GM19438 (cell line): ENCODE measurements around the gene TELO2.

Experiments used
- ATAC-seq: cut with Tn5 transposase; IDR thresholded peaks from one replicate; pipeline ENCODE4 v1.9.1; 2021; ENCODE audit warnings: low read depth; ENCODE audit not compliant: unreplicated experiment

TELO2 gene

DNA sequence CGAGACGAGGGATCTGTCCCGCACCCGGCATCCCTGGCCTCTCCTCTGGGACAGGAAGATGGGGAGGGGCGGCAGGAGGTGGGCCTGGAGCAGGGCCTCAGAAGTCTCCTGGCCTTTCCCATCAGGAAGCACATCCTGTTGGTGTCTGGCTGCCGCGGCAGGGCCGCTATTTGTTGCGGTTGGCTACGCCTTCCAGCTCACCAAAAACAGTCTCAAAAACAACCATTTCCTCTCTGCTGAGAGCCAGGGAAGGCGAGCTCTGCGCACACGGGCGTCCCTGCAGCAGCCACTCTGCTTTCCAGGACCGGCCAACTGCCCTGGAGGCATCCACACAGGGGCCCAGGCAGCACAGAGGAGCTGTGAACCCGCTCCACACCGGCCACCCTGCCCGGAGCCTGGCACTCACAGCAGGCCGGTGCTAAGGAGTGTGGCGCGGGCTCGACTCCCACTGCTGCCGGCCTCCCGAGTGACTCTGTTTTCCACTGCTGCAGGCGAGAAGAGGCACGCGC lies 40.3 kb downstream of the TELO2 start, which contains the start of gene TMEM204:
TSS of gene TMEM204 (plus strand) at position 224 of the 509 bp plus-strand sequence. CDS start 610 bp downstream, outside the sequence.
- no peak for ATAC-seq

DNA sequence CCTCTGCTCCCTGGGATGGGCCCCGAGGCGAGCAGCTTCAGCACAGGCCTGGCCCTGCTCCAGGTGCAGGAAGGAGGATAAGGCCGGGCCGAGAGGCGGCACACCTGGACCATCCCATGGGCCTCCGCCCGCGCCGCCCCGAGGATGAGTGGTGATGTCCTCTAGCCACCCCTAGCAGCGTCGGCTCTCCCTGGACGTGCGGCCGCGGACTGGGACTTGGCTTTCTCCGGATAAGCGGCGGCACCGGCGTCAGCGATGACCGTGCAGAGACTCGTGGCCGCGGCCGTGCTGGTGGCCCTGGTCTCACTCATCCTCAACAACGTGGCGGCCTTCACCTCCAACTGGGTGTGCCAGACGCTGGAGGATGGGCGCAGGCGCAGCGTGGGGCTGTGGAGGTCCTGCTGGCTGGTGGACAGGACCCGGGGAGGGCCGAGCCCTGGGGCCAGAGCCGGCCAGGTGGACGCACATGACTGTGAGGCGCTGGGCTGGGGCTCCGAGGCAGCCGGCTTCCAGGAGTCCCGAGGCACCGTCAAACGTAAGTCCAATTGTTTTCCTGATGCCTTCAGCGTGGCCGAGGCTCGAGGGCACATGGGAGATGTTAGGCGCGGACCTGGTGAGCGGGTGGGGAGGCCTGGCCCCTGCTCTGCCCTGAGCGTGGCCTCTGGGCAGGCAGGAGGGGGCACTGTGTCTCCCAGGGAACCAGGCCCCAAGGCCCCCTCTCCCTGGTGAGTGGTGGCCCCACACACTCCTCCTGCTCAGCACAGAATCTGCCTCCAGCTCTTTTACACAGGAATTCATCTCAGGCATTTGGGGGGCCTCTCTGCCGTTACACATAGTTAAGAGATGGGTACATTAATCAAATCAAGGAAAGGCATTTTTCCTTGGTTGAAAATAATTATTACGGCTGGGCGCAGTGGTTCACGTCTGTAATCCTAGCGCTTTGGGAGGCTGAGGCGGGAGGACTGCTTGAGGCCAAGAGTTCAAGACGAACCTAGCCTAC lies 41.2 kb downstream of the TELO2 start:
- no peak for ATAC-seq

DNA sequence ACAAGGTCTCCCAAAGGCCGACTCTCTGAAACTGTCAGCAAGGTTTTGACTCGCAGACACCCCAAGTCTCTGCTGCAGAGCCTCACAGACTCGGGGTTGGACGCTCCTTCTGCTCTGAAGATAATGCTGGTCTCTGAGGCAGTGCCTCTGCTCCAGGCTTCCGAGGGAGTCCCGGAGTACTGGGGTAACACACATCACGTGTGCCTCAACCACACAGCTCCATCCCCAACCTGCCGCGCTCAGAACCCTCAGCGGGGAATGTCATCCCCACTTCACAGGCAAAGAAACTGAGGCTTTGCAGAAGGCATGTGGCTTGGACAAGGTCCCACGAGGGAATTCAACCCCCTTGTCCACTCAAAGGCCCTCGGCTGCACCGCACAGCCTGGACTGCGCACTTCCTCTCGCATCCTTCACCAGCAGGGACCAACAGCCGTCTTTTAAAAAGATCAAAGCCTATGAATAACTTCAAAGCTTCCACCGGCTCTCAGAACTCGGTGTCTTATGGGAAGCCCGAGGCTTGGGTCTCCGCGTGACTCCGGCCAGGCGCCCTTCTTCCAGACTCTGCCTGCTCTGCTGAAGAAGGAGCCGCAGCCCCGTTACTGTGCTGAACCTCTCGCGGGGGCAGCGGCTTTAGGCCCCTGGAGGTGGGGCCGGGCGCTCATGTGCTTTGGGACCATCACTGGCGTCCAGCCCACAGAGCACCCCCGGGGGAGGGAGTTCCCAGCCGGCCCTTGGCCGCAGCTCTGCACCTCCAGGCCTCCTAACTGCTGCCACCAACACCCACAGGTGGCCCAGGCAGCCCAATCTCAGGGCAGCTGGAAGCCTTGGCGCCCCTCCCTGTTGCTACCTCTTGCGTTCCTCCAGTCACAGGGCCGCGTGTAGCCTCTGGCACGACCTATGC lies 42.5 kb downstream of the TELO2 start:
- no peak for ATAC-seq

DNA sequence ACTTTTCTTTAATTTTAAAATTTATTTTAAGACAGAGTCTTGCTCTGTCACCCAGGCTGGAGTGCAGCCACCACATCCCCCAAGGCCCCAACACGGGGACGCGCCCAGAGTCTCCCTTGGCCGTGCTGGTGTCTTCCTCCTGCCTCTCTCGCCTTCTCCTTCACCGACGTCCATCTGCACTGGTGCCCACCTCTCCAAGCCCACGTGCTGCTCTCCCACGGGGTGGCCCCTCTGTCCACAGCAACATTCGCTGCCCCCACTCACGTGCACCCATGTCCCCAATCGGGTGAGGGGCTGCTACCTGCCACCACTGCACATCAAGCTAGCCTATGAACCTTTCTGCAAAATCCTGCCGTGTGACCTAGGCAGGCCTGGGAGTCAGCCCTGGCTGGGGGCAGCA lies 43.4 kb downstream of the TELO2 start:
- no peak for ATAC-seq

DNA sequence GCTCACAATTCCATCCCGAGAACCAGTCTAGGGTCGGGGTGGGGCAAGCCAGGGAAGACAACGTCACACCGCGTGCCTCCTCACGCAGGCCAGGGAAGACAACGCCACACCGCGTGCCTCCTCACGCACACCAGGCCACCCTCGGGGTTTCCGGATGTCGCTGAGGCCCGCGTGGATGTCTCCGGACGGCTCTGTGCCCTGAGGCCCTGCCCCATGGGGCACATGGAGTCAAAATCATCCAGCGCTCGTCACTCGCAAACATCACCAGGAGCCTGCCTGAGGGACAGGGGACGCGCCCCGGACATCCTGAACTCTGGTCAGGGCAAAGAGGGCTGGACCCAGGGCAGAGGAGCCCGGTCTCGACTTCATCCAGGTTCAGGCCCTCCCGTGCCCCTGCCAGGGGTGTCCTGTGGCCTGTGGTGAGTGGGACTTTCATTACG lies 44.0 kb downstream of the TELO2 start:
- ATAC-seq: no peak

DNA sequence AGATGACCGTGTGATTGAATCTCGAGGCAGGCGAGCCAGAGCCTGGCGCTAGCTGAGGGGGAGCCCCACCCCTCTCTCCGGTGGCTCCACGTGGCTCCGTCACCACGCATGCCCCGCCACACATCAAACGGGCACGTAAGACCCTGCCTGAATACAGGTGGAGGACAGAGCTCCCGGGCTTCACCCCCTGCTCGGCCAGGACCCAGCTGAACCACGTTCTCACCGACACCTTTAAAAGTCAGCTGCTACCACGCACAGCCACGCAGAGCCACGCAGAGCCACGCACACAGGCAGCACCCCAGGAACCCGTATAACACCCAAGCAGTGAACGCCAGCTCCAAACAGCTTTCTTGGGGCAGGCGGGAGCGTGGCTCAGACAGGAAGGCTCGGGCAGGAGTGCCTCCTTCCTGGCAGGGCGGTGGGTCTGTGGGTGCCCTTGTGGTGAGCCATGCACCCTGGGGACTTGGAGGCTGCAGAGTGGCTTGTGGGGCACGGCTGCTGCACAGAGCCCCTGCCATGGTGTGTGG lies 44.7 kb downstream of the TELO2 start:
- ATAC-seq: no peak

DNA sequence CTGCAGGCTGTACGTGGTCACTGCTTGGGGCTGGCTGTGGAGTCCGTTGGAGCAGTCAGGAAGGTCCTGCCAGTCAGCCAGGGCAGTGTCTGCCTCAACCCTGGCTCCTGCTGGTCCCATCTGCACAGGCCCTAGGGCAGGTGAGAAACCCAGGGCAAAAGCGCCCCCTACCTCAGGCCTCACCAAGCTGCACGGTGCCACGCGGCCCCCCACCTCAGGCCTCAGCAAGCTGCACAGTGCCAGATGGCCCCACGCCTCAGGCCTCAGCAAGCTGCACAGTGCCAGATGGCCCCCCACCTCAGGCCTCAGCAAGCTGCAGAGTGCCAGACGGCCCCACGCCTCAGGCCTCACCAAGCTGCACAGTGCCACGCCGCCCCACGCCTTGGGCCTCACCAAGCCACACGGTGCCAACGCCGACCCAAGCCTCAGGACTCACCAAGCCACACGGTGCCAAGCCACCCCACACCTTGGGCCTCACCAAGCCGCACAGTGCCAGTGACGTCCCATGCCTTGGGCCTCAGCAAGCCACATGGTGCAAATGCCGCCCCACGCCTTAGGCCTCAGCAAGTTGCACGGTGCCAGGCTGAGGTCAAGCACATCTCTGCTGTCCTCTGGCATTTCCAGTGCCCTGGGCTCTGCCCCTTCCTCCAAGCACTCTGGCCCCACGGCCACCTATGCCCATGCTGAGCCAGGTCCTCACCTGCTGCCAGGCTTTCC lies 45.8 kb downstream of the TELO2 start:
- ATAC-seq: no peak

DNA sequence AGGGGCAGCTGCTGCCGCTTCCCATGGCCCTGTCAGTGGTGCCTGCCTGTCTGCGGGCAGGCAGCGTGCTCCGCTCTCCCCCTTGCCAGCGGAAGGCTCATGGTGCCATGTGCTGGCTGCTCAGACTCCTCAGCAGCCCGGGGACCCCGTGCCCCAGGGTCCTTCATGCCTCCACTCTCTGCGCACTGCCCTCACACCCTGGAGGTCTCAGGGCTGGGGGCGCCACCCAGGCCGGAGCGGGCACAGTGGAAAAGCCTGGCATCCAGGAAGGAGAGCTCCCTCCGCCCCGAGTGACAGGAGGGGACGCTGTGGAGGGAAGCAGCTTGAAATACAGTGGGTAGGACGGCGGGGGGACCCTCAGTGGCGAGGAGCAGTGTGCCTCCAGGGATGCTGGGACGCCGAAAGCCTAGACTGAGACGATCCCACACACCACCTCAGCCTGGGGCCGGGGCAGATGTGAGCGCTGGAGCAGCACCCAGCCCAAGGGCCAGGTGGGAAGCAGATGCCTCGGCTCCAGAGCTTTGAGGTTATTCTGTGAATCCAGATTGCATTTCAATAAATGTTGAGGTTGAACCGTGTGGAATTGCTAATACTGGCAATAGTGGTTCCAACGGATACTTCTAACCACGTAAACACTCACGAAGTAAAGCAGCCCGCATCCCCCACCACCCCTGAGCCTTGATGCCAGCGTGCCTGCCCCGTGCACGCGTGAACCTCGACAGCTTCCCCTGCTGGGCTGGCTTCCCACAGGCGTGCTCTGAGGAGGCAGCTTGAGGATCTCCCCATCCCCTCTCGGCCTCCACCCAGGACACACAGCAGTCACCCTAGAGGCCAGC lies 46.8 kb downstream of the TELO2 start:
- ATAC-seq: no peak

DNA sequence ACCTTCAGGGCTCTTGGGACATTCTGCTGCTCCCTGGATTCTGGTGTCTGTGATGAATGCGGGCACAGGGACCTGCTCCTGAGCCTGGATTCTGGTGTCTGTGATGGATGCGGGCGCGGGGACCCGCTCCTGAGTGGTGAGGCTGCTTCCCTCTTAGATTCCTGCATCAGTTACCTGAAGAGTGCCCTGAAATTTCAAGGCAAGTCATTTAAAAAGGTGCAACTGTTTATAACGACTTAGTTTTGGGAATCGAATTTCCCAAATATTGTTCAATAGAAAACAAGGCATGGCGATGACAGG lies 47.3 kb downstream of the TELO2 start:
- no peak for ATAC-seq

DNA sequence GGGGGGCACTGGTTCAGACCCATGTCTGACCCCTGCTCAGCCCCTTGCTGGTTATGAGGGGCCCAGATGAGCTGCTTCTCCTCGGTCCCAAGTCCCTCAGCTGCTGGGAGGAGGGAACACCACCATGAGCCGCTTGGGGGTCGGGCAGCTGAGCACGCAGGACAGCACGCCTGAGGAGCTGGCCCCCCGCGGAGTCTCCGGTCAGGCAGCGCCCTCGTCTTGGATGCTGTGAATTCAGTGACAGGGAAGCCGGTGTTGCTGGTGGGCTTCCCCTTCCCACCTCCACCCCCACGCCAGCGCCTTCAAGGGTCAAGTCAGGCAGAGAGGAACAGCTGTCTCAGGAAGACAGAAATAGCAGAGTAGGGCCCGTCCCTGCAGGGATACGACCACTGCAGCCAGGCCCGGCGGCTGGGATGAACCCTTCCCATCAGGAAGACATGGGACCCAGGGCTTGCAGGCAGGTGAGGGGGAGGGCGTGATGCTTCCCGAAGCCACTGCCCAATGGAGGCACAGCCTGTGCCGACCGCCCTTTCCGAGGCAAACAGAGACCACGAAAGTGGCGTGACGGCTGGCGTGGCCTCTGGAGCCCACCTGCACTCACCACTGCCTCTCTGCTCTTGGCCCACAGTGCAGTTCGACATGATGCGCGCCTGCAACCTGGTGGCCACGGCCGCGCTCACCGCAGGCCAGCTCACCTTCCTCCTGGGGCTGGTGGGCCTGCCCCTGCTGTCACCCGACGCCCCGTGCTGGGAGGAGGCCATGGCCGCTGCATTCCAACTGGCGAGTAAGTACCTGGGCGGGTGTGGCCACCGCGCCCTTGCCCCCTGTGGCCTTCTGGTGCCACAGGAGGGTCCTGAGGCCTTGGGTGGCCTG lies 48.4 kb downstream of the TELO2 start:
- no peak for ATAC-seq

DNA sequence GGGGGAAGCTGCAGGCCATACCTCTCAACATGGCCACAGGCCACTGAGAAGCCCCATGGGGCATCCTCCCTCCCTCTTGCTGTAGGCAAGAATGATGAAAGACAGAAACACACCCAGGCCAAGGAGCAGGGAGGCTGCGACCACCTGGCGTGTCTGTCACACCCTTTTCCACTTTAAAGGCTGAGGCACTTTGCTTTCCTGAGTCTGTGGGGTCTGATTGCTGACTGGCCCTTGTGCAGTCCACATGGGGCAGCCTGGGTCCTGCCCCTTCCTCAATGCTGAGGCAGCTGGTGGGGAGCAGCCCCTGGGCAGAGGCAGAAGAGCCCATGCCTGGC lies 49.0 kb downstream of the TELO2 start:
- no peak for ATAC-seq

DNA sequence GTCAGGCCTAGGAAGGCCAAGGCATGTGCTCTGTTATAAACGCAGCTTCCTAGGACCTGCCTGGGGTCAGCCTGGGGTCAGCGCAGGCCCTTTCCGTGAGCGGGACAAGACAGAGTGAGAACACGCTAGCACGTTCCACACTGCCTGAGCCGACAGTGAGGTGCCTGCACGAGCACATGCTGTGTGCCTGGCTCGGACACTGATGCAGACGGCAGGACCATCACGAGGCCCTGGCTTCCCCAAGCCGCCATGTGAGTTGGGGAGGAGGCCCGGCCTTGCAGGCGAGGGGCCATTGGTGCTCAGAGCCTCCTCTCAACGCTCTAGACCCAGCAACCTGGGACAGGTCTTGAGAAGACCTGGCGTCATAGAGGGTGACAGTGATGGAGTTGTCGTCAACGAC lies 49.4 kb downstream of the TELO2 start:
- no peak for ATAC-seq

DNA sequence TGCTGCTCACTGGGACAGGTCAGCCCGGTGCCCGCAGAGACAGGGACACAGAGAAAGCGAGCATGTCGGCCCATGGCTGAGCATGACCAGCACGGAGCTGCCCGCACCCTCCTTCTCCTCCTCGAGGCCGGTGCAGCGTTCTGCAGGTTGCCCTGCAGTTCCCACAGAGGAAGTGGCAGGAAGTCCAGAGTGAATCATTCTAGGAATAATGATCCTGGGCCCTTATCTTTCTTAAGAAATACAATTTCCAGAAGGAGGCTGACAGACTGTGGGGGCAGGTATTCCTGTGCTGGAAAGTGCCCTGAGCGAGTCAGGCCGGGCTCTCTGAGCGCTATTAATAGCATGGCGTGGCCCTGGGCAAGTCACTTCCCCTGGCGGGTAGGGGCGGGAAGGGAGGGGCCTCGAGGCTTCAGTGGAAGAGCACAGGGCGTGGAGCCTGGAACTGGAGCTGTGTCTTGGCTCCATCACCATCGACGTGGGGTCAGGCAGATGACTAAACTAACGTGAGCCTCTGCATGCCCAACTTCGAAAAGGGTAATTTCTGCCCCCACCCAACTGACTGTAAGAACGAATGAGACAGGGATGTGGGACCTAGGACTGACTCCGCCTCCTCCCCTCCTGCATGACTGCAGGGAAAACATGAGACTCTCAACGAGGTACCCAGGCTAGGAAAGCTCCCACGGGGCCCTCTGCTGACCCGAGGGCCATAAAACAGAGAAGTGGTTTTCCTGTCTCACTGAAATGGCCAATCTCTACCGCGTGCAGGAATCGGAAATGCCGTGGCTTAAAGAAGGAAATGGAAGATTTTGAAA lies 50.1 kb downstream of the TELO2 start:
- no peak for ATAC-seq

DNA sequence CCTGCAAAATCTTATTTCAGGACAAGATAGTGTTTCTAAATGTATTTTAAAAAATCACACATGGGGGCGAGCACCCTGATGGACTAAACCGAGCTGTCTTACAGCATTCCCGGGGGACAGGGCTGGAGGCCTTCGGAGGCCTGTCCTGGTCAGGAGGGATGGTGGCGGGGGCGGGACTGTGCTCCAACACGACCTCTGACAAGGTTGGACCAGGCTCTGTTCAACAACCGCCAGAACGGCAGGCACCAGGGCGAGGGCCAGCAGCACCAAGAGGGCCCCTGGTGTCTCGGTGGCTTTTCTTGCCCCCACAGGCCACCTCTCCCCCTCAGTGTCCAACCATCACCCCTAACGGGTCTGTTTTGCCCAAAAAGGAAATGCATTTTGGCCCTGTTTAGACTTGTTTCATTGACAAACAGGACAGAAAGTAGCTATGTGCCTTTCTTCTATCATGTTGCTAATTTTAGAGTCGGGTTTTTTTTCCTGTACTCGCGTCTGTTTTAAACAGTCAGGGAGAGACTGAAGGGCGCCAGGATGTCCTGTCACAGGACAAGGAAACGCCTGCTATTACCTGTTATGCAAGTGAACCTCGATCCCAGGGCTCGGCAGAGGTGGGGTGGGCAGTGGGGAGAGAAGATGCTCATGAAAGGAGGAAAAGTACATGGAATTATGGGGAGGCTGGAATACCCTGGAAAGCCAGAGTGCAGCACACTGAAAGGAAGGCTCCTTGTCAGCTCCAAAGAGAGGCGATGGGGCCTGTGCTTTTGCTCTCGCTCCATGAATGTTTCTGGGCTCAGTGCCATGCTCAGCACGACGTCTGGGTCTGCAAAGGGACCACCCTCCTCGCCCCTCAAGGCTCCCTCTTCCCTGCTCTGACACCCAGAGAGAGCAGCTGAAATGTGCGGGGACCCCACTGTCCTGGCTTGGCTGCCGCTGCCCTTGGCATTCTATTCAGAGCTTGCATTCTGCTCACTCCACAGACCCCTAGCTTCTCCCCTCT lies 52.2 kb downstream of the TELO2 start:
- no peak for ATAC-seq

DNA sequence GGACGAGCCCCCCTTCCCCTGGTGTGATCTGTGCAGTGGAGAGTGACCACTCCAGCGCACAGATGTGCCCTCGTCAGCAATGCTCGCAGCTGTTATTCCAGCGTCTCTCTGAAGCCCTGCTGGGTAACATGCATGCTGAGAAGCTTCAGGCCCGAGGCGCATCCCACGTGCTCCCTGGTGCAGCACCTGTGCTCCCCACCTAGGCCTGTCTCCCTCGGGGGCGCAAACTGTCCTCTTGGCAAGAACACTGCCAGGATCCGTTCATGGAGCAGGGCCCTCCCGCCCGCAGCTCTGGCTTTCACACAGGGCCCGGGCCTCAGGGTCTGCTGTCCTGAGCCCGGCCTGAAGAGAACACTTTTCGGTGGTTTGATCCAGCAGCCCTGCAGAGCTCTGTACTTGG lies 53.3 kb downstream of the TELO2 start:
- no peak for ATAC-seq

DNA sequence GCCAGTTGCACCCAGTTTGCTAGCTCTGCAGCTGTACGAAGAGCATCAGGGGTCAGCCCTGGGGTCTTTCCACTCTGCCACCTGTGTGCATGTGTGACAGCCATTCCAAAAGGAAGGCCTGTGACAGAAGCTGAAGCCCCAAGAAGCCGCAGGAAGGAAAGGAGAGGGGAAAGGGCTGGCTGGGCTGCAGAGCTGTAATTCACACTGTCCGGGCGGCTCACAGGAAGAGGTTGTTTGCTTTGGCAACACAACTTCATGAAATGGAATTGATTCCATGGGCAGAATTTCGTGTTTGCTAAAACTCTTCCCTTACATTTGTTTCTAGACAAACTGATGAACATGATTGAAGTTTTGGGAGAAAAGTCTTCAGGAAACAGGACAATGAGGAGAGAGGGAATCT lies 55.1 kb downstream of the TELO2 start:
- no peak for ATAC-seq

DNA sequence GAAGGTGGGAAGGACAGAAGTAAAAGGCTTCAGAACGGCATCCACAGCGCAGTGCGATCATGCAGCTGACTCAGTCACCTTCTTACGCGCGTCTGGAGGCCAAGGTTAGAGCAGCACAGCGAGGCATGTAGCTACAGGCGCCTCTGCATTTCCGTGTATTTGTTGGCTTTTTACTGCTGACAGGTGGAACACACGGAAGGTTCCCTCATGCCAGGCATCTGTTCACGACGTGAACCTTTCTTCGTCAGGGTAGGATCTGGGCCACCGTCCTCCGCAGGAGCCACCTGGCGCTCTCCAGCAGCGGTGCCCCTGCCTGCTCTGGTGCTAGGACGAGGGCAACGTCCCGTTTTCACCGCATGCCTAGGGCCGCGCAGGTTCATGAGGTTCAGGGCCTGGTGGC lies 55.6 kb downstream of the TELO2 start:
- ATAC-seq: no peak
